Measurements from ENCODE around the gene IFTAP.

- TF ChIP-seq EZH2 (IDR thresholded peaks at IDR 0.05; ENCODE audit: borderline replicate concordance, low read depth, low read length, poor library complexity, severe bottlenecking) (no peak), CTCF (conservative IDR thresholded peaks at IDR 0.05; ENCODE audit: low read depth, low read length) (peak; percentile 49)
These were observed 10.6 kb upstream of the IFTAP start for GRCh38 chr11:36583667-36584066.
